Dendritic cell treated with granulocyte-macrophage colony-stimulating factor and Interleukin-4, amounts not matched to agents 40 ng/mL and 50 ng/mL, for 4 days (primary cell): ENCODE measurements around the gene SEC22C.
A peak's percentile ranks its signal among the peaks of the same experiment; 100 is the strongest.
"Not testable (repeated sequence)": the region's sequence is repeated elsewhere in the genome, so short reads cannot be mapped to it uniquely, and the experiment has no call there.

Source experiments
- H3K27ac Mint-ChIP-seq: one replicate; pipeline ENCODE4 v1.8.0; 2022; ENCODE audit warnings: mild to moderate bottlenecking, mixed read lengths
- H3K27me3 Mint-ChIP-seq: one replicate; pipeline ENCODE4 v1.8.0; 2022; ENCODE audit warnings: mild to moderate bottlenecking, mixed read lengths
- H3K36me3 Mint-ChIP-seq: one replicate; pipeline ENCODE4 v1.8.0; 2022; ENCODE audit warnings: low read depth, mixed read lengths
- H3K4me1 Mint-ChIP-seq: one replicate; pipeline ENCODE4 v1.8.0; 2022; ENCODE audit warnings: low read depth, mixed read lengths
- H3K4me3 Mint-ChIP-seq: one replicate; pipeline ENCODE4 v1.8.0; 2022; ENCODE audit warnings: mild to moderate bottlenecking, moderate library complexity, mixed read lengths
- H3K9me3 Mint-ChIP-seq: one replicate; pipeline ENCODE4 v1.8.0; 2022; ENCODE audit warnings: mixed read lengths
- intact Hi-C: fragments of 100-400 bp; cut with micrococcal nuclease; formaldehyde crosslinking; loops from one replicate; pipeline ENCODE4 v1.15.0; 2022

SEC22C gene

GRCh38 chr3:42581709-42582473, at the start of gene SEC22C:
TSS of gene SEC22C (minus strand) at chr3:42581967. CDS start at chr3:42569046, 12,921 bp downstream.
- no peaks in the 10 kb centered on the region for H3K27me3 Mint-ChIP-seq
- H3K9me3 Mint-ChIP-seq = no peaks in the 10 kb centered on the region
- H3K27ac Mint-ChIP-seq = peak within 1 kb of the TSS; percentile 92
- H3K36me3 Mint-ChIP-seq = peaks cover 24% of the 10 kb centered on the region
- H3K4me1 Mint-ChIP-seq = peaks cover 32% of the 10 kb centered on the region
- peak within 1 kb of the TSS; percentile 86 for H3K4me3 Mint-ChIP-seq
- intact Hi-C loops = loop anchor here (1.0 to 5.0 kb wide), 2 partner anchors 9 to 70 kb away; partner anchors contain the start of gene ZBTB47

GRCh38 chr3:42613462-42613861, 31.7 kb upstream of the SEC22C start:
- intact Hi-C loops = no loop called here
- H3K27ac Mint-ChIP-seq = no peak overlapping the region
- no peaks in the 10 kb centered on the region for H3K27me3 Mint-ChIP-seq
- H3K9me3 Mint-ChIP-seq = no peaks in the 10 kb centered on the region
- no peak overlapping the region for H3K4me3 Mint-ChIP-seq
- H3K4me1 Mint-ChIP-seq = peaks cover 11% of the 10 kb centered on the region
- H3K36me3 Mint-ChIP-seq = peaks cover 44% of the 10 kb centered on the region

GRCh38 chr3:42612928-42613327, 31.2 kb upstream of the SEC22C start:
- Mint-ChIP-seq H3K4me1 (peaks cover 11% of the 10 kb centered on the region), H3K36me3 (peaks cover 46% of the 10 kb centered on the region), H3K9me3 (no peaks in the 10 kb centered on the region), H3K27ac (no peak overlapping the region), H3K4me3 (no peak overlapping the region), H3K27me3 (no peaks in the 10 kb centered on the region)
- intact Hi-C loops = no loop called here

DNA sequence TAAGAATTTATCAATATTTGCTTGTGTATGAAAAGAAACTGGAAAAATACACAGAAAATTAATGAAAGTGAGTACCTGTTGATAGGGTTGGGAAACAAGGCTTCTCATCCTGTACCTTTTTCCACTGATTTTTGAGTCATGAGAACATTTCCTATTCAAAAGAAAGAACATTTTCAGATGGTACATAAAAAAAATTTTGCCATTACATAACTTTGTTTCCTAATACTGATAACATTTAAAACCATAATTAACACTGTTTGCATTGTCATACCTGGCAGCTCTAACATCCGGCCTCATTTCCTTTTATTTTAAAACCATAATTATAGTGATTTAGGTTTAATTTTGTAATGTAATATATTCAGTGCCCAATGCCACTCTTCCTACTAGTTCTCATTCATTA, 30.4 kb upstream of the SEC22C start:
- no peak overlapping the region for H3K27ac Mint-ChIP-seq
- intact Hi-C loops = no loop called here
- no peak overlapping the region for H3K4me3 Mint-ChIP-seq
- H3K9me3 Mint-ChIP-seq = no peaks in the 10 kb centered on the region
- peaks cover 11% of the 10 kb centered on the region for H3K4me1 Mint-ChIP-seq
- H3K36me3 Mint-ChIP-seq = peaks cover 53% of the 10 kb centered on the region
- no peaks in the 10 kb centered on the region for H3K27me3 Mint-ChIP-seq

DNA sequence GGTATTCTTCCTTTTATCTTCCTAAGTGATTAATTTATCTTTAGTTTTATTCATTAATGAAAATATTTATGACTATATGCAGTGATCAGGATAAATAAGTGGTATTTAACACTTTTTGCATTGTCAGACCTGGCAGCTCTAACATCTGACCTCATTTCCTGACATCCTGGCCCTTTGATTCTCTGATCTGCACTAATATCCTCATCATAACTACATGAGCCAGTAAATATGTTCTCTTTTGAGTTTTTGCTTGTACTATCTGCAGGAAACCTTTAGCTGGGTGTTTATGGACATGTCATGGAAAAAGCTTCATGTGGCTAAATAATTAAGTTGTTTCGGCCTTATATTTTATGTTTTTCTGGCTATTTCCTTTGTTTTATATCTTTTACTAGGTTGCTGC, 29.2 kb upstream of the SEC22C start:
- Mint-ChIP-seq H3K36me3 (peaks cover 50% of the 10 kb centered on the region), H3K4me1 (peaks cover 10% of the 10 kb centered on the region), H3K27ac (no peak overlapping the region), H3K9me3 (no peaks in the 10 kb centered on the region), H3K27me3 (no peaks in the 10 kb centered on the region), H3K4me3 (no peak overlapping the region)
- intact Hi-C loops = no loop called here

- intact Hi-C loops = no loop called here
- Mint-ChIP-seq H3K9me3 (no peaks in the 10 kb centered on the region), H3K27ac (peak overlapping the region; percentile 9), H3K36me3 (peaks cover 65% of the 10 kb centered on the region), H3K27me3 (no peaks in the 10 kb centered on the region), H3K4me3 (no peak overlapping the region), H3K4me1 (peaks cover 6% of the 10 kb centered on the region)
These were observed 26.8 kb upstream of the SEC22C start for GRCh38 chr3:42608581-42608980.

DNA sequence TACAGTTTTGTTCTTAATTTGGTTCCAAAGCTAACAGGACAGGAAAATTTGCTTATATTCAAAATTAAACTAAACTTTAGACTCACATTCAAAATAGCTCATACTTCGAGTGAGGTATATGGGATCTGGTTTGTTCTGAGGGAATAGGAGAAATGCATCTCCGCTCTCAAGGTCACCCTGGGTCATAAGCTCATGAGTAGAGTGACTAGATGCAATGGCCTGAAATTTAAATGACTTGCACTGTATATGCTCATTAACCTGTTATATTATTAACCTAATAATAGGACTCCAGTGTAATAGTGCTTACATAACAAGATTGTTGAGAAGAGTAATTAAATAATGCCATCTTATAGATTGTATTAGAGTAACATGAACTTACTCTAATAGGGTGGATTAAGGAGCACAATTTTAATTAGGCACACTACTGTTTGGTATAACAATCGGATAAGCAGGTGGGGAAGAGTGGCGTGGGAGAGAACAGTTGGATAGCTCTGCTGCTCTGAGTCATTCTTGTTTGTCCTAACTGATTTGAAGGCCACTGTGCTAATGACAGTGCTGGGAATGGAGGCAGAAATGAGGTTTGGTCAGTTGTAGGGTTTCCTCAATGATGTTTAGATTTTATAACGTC, 23.9 kb upstream of the SEC22C start:
- intact Hi-C loops = no loop called here
- Mint-ChIP-seq H3K4me1 (peaks cover 11% of the 10 kb centered on the region), H3K27ac (no peak overlapping the region), H3K27me3 (no peaks in the 10 kb centered on the region), H3K9me3 (no peaks in the 10 kb centered on the region), H3K36me3 (peaks cover 67% of the 10 kb centered on the region), H3K4me3 (no peak overlapping the region)

DNA sequence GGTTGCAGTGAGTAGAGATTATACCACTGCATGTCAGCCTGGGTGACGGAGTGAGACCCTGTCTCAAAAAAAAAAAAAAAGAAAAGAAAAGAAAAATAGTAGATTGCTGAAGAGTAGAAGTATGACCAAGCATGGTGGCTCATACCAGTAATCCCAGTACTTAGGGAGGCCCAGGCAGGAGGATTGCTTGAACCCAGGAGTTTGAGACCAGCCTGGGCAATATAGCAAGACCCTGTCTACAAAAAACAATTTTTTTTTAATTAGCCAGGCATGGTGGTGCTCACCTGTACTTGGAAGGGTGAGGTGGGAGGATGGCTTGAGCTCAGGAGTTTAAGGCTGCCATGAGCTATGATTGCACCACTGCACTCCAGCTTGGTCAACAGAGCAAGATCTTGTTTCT, 21.2 kb upstream of the SEC22C start:
- peaks cover 49% of the 10 kb centered on the region for H3K36me3 Mint-ChIP-seq
- intact Hi-C loops = loop anchor here (5.0 kb wide), 1 partner anchor 641 kb away; the partner anchor contains the start of gene ULK4
- H3K9me3 Mint-ChIP-seq = no peaks in the 10 kb centered on the region
- H3K27me3 Mint-ChIP-seq = no peaks in the 10 kb centered on the region
- H3K4me1 Mint-ChIP-seq = peaks cover 16% of the 10 kb centered on the region
- H3K27ac Mint-ChIP-seq = no peak overlapping the region
- H3K4me3 Mint-ChIP-seq = no peak overlapping the region

DNA sequence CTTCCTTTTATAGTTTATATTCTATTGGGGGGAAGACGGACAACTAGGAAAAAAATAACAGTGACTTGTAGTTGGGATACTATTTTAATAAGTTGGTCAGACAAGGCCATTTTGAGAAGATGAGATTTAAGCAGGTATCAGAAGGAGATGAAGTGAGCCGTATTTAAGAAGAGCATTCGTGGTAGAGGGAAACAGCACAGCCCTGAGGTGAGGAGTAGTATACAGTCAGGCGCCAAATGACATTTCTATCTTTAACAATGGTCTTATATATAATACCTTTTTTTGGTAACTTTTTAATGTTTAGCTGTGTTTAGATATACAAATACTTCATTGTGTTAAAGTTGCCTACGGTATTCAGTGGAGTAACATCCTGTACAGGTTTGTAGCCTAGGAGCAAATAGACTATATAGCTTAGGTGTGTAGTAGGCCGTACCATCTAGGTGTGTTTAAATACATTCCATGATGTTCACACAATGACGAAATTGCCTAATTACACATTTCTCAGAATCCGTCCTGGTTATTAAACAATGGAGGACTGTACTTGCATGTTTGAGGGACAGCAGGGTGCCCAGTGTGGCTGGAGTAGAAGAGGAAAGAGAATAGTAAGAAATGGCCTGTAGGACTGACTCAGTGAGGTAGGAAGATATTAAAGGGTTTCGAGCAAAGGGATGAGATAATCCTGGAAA, 20.3 kb upstream of the SEC22C start:
- H3K27ac Mint-ChIP-seq = peak overlapping the region; percentile 99
- intact Hi-C loops = loop anchor here (2.0 to 5.0 kb wide), 3 partner anchors 33 to 640 kb away; partner anchors contain the start of gene ULK4
- no peaks in the 10 kb centered on the region for H3K9me3 Mint-ChIP-seq
- H3K4me1 Mint-ChIP-seq = peaks cover 16% of the 10 kb centered on the region
- peaks cover 43% of the 10 kb centered on the region for H3K36me3 Mint-ChIP-seq
- peak overlapping the region; percentile 89 for H3K4me3 Mint-ChIP-seq
- H3K27me3 Mint-ChIP-seq = no peaks in the 10 kb centered on the region

GRCh38 chr3:42600958-42601675, 19.4 kb upstream of the SEC22C start:
- Mint-ChIP-seq H3K36me3 (peaks cover 49% of the 10 kb centered on the region), H3K9me3 (no peaks in the 10 kb centered on the region), H3K4me1 (peaks cover 17% of the 10 kb centered on the region), H3K4me3 (peak overlapping the region; percentile 89), H3K27me3 (no peaks in the 10 kb centered on the region), H3K27ac (peak overlapping the region; percentile 99)
- intact Hi-C loops = loop anchor here (1.0 to 5.0 kb wide), 4 partner anchors 11 to 639 kb away; partner anchors contain the start of genes SS18L2 and ULK4

- H3K27me3 Mint-ChIP-seq = no peaks in the 10 kb centered on the region
- H3K9me3 Mint-ChIP-seq = no peaks in the 10 kb centered on the region
- H3K4me1 Mint-ChIP-seq = peaks cover 22% of the 10 kb centered on the region
- H3K27ac Mint-ChIP-seq = peak within 1 kb of the TSS; percentile 99
- H3K4me3 Mint-ChIP-seq = peak within 1 kb of the TSS; percentile 89
- H3K36me3 Mint-ChIP-seq = peaks cover 57% of the 10 kb centered on the region
- intact Hi-C loops = loop anchor here (1.0 to 5.0 kb wide), 4 partner anchors 10 to 638 kb away; partner anchors contain the start of genes SS18L2 and ULK4
These were observed 18.6 kb upstream of the SEC22C start, which contains the start of gene NKTR for GRCh38 chr3:42600111-42600957. TSS of gene NKTR (plus strand) at chr3:42600686. CDS start at chr3:42601007, 321 bp downstream.

- peaks cover 56% of the 10 kb centered on the region for H3K36me3 Mint-ChIP-seq
- H3K9me3 Mint-ChIP-seq, H3K27ac Mint-ChIP-seq, H3K27me3 Mint-ChIP-seq, intact Hi-C loops, H3K4me3 Mint-ChIP-seq: not testable (repeated sequence)
- H3K4me1 Mint-ChIP-seq = peaks cover 29% of the 10 kb centered on the region
These were observed 15.3 kb upstream of the SEC22C start for GRCh38 chr3:42597098-42597497.

GRCh38 chr3:42595682-42596081, 13.9 kb upstream of the SEC22C start:
- Mint-ChIP-seq H3K36me3 (peaks cover 59% of the 10 kb centered on the region), H3K4me3 (no peak overlapping the region), H3K4me1 (peaks cover 34% of the 10 kb centered on the region), H3K27ac (no peak overlapping the region), H3K27me3 (no peaks in the 10 kb centered on the region), H3K9me3 (no peaks in the 10 kb centered on the region)
- intact Hi-C loops = no loop called here
